H54 (cell line): ENCODE measurements around the gene BHLHA9.
A peak's percentile ranks its signal among the peaks of the same experiment; 100 is the strongest.
"Not testable (repeated sequence)": the region's sequence is repeated elsewhere in the genome, so short reads cannot be mapped to it uniquely, and the experiment has no call there.

ENCODE experiments used
- DNase-seq: peaks from one replicate; pipeline ENCODE4 v3.0.0; 2011; ENCODE audit warnings: low spot score, mixed read lengths; ENCODE audit not compliant: insufficient read length
- FAIRE-seq: peaks from 3 replicates; lab custom pipeline; 2011; peaks lifted over from hg19 to GRCh38; lab: Jason Lieb, UNC
- POLR2A ChIP-seq: IDR thresholded peaks from 2 replicates; pipeline ENCODE4 v1.6.1; 2011; ENCODE audit warnings: low read depth, mild to moderate bottlenecking, low read length

Gene BHLHA9

GRCh38 chr17:1232786-1233185 is 37.5 kb upstream of the BHLHA9 start:
- DNase-seq (peak; percentile 44), FAIRE-seq (no peak)
- TF ChIP-seq POLR2A = no peak

DNA sequence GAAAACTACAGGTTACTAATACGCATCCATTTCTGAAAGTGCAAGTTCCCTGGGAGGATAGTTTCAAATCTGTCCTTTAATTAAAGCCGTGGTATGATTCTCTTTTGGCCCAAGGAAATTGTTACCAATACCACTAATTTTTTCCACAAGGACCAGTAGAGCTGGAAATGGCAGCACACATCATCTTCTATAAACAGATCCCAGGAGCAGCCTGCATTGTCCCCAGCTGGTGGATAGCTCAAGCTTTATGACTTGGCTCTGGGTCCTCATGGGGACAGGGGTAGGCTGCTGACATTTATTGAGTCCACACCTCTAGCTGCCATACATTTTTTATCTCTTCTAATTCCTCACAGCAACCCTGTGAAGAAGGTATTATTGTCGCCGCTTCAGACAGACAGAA is 35.8 kb upstream of the BHLHA9 start:
- FAIRE-seq (no peak), DNase-seq (no peak)

GRCh38 chr17:1237471-1237870 is 32.8 kb upstream of the BHLHA9 start:
- no peak for TF ChIP-seq POLR2A
- no peak for FAIRE-seq
- DNase-seq = no peak

More for the DNA sequence above, 35.8 kb upstream of the BHLHA9 start:
- TF ChIP-seq POLR2A = no peak

DNA sequence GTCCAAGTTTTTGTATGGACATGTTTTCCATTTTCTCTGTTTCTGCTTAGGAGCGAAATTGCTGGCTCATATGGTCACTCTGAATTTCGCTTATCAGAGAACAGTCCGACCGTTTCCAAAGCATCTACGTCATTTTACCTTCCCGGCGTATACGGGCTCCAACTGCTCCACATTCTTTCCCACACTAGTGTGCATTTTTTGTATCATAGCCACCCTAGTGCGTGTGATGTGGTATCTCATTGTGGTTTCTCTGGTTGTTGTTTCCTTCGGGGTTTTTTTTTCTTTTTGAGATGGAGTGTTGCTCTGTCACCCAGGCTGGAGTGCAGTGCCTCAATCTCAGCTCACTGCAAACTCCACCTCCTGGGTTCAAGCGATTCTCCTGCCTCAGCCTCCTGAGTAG is 31.0 kb upstream of the BHLHA9 start:
- no peak for TF ChIP-seq POLR2A
- no peak for DNase-seq
- no peak for FAIRE-seq

DNA sequence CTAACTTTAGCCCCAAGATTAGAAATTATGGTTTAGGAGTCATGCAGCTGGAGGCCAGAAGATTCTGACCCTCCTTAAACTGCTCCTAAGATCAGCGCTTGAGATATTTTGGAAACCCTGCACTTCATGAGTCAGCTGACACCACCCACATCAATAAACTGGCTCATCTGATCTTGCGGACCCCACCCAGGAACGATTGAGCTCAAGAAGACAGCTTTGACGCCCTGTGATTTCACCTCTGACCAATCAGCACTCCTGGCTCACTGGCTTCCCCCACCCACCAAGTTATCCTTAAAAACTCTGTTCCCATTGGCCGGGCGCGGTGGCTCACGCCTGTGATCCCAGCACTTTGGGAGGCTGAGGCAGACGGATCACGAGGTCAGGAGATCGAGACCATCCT is 29.8 kb upstream of the BHLHA9 start:
- not testable (repeated sequence) for FAIRE-seq, DNase-seq

GRCh38 chr17:1241929-1242328 is 28.3 kb upstream of the BHLHA9 start:
- no peak for TF ChIP-seq POLR2A

GRCh38 chr17:1244606-1245012 is 25.6 kb upstream of the BHLHA9 start:
- FAIRE-seq = no peak
- no peak for TF ChIP-seq POLR2A
- no peak for DNase-seq

More at GRCh38 chr17:1241929-1242328, 28.3 kb upstream of the BHLHA9 start:
- DNase-seq (no peak), FAIRE-seq (no peak)

GRCh38 chr17:1251866-1252608 is 18.2 kb upstream of the BHLHA9 start:
- DNase-seq (no peak), FAIRE-seq (no peak)
- no peak for TF ChIP-seq POLR2A

- TF ChIP-seq POLR2A = no peak
- DNase-seq (no peak), FAIRE-seq (no peak)
These were observed 15.2 kb upstream of the BHLHA9 start for GRCh38 chr17:1255041-1255440.

GRCh38 chr17:1256699-1257098 is 13.5 kb upstream of the BHLHA9 start:
- no peak for FAIRE-seq
- no peak for DNase-seq
- no peak for TF ChIP-seq POLR2A

GRCh38 chr17:1260086-1260769 is 10.0 kb upstream of the BHLHA9 start:
- FAIRE-seq (no peak), DNase-seq (no peak)
- no peak for TF ChIP-seq POLR2A

- FAIRE-seq (no peak), DNase-seq (no peak)
- TF ChIP-seq POLR2A = no peak
These were observed 9.5 kb upstream of the BHLHA9 start for GRCh38 chr17:1260770-1261161.

DNA sequence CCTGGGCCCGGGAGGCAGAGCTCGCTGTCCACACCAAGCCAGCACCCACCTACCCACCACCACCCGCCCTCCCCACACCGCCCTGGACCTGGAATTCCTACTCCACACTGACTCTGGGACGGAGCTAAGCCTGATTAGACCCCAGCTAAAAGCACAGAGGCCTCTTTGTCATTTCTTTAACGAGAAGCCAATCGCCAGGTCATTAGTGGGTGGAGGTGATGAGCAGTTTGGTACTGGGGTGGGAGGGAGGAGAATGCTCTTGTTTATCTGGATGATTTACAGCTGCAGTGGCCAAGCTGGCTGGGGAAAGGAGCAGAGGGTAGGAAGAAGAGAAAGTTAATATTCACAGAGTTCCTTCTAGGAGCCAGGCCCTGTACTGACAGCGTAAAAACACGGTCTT is 6.0 kb upstream of the BHLHA9 start:
- no peak for DNase-seq
- TF ChIP-seq POLR2A = no peak
- FAIRE-seq = no peak

GRCh38 chr17:1267471-1267943 is 2.7 kb upstream of the BHLHA9 start:
- DNase-seq = peak; percentile 43
- no peak for FAIRE-seq
- TF ChIP-seq POLR2A = no peak

DNA sequence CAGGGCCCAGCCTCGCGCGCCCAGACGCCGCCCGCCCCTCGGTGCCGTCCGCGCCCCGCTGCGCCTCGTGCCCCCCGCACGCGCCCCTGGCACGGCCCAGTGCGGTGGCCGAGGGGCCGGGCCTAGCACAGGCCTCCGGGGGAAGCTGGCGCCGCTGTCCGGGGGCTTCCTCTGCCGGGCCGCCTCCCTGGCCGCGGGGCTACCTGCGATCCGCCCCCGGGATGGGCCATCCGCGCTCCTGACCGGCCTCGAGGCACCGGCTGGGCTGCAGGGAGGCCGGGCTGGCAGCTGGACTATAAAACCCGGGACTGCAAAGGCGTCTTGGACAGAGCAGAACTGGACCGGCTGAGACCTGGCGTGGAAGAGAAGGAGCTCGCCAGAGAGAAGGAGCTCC is 783 bp downstream of the BHLHA9 start:
- no peak for TF ChIP-seq POLR2A
- FAIRE-seq = no peak
- no peak for DNase-seq
